ENCODE results near the gene HADH. TPM values are rescaled to one million over a fixed set of nuclear protein-coding genes. Genes with fewer than 3 reads are reported as not detected.

The HADH gene
- polyA plus RNA-seq, 1 of the 3 experiments (the other 2 are of a cell fraction), result 19.4 TPM

GRCh38 chr4:108024878-108025165, 35.1 kb downstream of the HADH start (continued):
- TF ChIP-seq RFX5 (IDR thresholded peaks at IDR 0.05; ENCODE audit: low read length) (no peak), TEAD4 (IDR thresholded peaks at IDR 0.05; ENCODE audit: borderline replicate concordance, insufficient read depth) (no peak), POLR2AphosphoS5 (IDR thresholded peaks at IDR 0.05; ENCODE audit: low read depth, low read length) (no peak), RCOR1 (IDR thresholded peaks at IDR 0.05; ENCODE audit: low read length) (no peak), ELF1 (IDR thresholded peaks at IDR 0.05) (no peak), FOSL2 (IDR thresholded peaks at IDR 0.05; ENCODE audit: borderline replicate concordance, low read depth) (no peak), TAF1 (IDR thresholded peaks at IDR 0.05; ENCODE audit: borderline replicate concordance, low read depth, low read length) (no peak), CTCF (IDR thresholded peaks at IDR 0.05) (no peak)

GRCh38 chr4:108029016-108029720, 39.5 kb downstream of the HADH start:
- no peaks in the 10 kb centered on the region for H3K27me3 ChIP-seq (ENCODE audit: insufficient read depth)
- no peak overlapping the region for H3K4me3 ChIP-seq (ENCODE audit: low read depth in 2 of 2, low read length in 1 of 2)
- no peaks in the 10 kb centered on the region for H3F3A ChIP-seq (replicated peaks; ENCODE audit: insufficient read depth)
- TF ChIP-seq TAF1 (IDR thresholded peaks at IDR 0.05; ENCODE audit: borderline replicate concordance, low read depth, low read length) (no peak), GATA2 (CRISPR knock-in tag; IDR thresholded peaks at IDR 0.05) (no peak), REST (IDR thresholded peaks at IDR 0.05; ENCODE audit: low read depth, low read length) (no peak), CHD2 (IDR thresholded peaks at IDR 0.05; ENCODE audit: low read length, partially characterized antibody) (no peak), FOXJ3 (CRISPR knock-in tag; IDR thresholded peaks at IDR 0.05) (no peak), FOSL2 (IDR thresholded peaks at IDR 0.05; ENCODE audit: borderline replicate concordance, low read depth) (no peak), TEAD4 (IDR thresholded peaks at IDR 0.05; ENCODE audit: borderline replicate concordance, insufficient read depth) (no peak), GABPA (IDR thresholded peaks at IDR 0.05; ENCODE audit: low read depth) (no peak), NFIC (IDR thresholded peaks at IDR 0.05; ENCODE audit: borderline replicate concordance) (no peak), MEF2A (IDR thresholded peaks at IDR 0.05; ENCODE audit: borderline replicate concordance, low read depth) (no peak)
- peaks cover 0 to 6% of the 10 kb centered on the region in 2 experiments; a peak in 1 of 4 replicates for H3K4me1 ChIP-seq (ENCODE audit: control insufficient read depth in 1 of 2, insufficient read depth in 2 of 2, low read depth in 1 of 2, low read length in 1 of 2)
- H4K20me1 ChIP-seq (ENCODE audit: insufficient read depth), result no peaks in the 10 kb centered on the region
- DNase-seq, result no peak
- no peak overlapping the region for H3K4me2 ChIP-seq
- POLR2A ChIA-PET, result no interaction called here
- CTCF ChIA-PET, result interaction anchor here (0.9 to 10.9 kb wide), 5 partner anchors 10 to 548 kb away, joined by 5 to 89 read pairs (median 17); no protein-coding TSS in a partner anchor
- H3K9ac ChIP-seq, result no peak overlapping the region
- H2AFZ ChIP-seq (ENCODE audit: low read depth), result no peak overlapping the region
- no peak overlapping the region for H3K27ac ChIP-seq (ENCODE audit: low read depth in 2 of 2, low read length in 1 of 2)
- 96% methylated on average over 9 of the region's 9 CpGs for WGBS (ENCODE audit: low lambda C conversion rate)
- H3K9me3 ChIP-seq, result no peaks in the 10 kb centered on the region
- no peaks in the 10 kb centered on the region for H3K79me2 ChIP-seq (ENCODE audit: insufficient read depth)
- no peaks in the 10 kb centered on the region for H3K9me2 ChIP-seq
- peaks cover 0 to 20% of the 10 kb centered on the region in 2 experiments for H3K36me3 ChIP-seq (replicated peaks in 1 of 2; ENCODE audit: control insufficient read depth in 1 of 2, insufficient read depth in 2 of 2, low read length in 1 of 2)

Data from SK-N-SH (cell line).